Hepatocyte (in vitro differentiated cells): Measurements from ENCODE around the gene STAM.

ENCODE experiments used
- CTCF ChIP-seq: fragments of 200-600 bp; sonication (generic); IDR thresholded peaks from 2 replicates; pipeline ENCODE4 v1.5.1; 2016; ENCODE audit warnings: antibody characterized with exemption, mild to moderate bottlenecking; ENCODE audit not compliant: poor library complexity
- EZH2phosphoT487 ChIP-seq: fragments of 200-600 bp; sonication (generic); IDR thresholded peaks from one replicate; pipeline ENCODE4 v1.6.1; 2018; ENCODE audit warnings: antibody characterized with exemption, mild to moderate bottlenecking, low read depth, moderate library complexity; ENCODE audit not compliant: unreplicated experiment, severe bottlenecking

DNA sequence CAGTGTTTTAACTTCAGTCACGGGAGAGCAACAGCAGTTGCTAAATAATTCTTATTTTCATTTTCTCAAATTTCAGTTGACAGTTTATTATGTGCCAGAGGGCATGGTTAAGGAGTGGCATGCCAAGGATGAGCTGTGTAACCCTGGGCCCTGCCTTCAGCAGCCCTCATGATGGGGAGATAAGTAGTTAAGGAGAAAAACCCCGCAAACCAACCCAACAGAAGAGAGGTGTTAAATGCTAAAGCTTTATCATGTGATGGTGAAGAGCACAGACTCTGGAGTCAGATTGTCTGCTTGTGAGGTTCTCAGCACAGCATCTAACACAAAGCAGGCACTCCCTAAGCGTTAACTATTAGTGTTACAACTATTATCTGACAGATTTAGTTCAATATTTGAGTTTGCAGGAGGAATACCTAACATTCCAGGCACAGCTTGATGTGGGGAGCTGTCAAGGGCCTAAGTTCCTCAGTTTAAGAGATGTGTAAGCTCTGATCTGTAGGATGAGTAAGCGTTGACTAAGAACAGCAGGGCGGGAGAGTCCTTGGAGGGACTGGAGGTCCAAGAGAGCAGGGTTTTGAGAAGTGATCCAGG lies 29.6 kb downstream of the STAM start:
- TF ChIP-seq EZH2phosphoT487 (no peak), CTCF (no peak)
